Upper lobe of left lung (tissue), 6 donors: ENCODE data around the gene APEX2. TPM values are rescaled to one million over a fixed set of nuclear protein-coding genes. Genes with fewer than 3 reads are reported as not detected.

Experiments
- ATAC-seq, 2 donors: fragments of 200-7000 bp; cut with Tn5 transposase; one replicate each; pipeline ENCODE4 v1.9.1; 2022; ENCODE audit warnings: mild to moderate bottlenecking in 2 of 2, moderate library complexity in 2 of 2; ENCODE audit not compliant: low FRiP score in 2 of 2
- DNase-seq, 2 donors: peaks; one replicate each; pipeline ENCODE4 v3.0.0-alpha.2; 2019 to 2020
- H3K27ac ChIP-seq, 4 donors: fragments of 200-600 bp; sonication (generic); one replicate each; pipeline ENCODE4 v1.5.1; 2016 to 2019
- H3K27me3 ChIP-seq, 4 donors: fragments of 200-600 bp; sonication (generic); one replicate each; pipeline ENCODE4 v1.5.1; 2017 to 2019
- H3K36me3 ChIP-seq, 4 donors: fragments of 200-600 bp; sonication (generic); one replicate each; pipeline ENCODE4 v1.5.1; 2016 to 2019
- H3K4me1 ChIP-seq, 4 donors: fragments of 200-600 bp; sonication (generic); one replicate each; pipeline ENCODE4 v1.5.1; 2018 to 2019
- H3K4me3 ChIP-seq, 4 donors: fragments of 200-600 bp; sonication (generic); one replicate each; pipeline ENCODE4 v1.5.1; 2017 to 2019; ENCODE audit warnings: mild to moderate bottlenecking in 2 of 4, moderate library complexity in 1 of 4
- H3K9me3 ChIP-seq, 4 donors: fragments of 200-600 bp; sonication (generic); one replicate each; pipeline ENCODE4 v1.5.1; 2018 to 2019
- EP300 ChIP-seq, 4 donors: sonication (generic); formaldehyde crosslinking; IDR thresholded peaks; one replicate each; pipeline ENCODE4 v1.5.1; 2017; ENCODE audit warnings: antibody characterized with exemption in 4 of 4, control low read depth in 2 of 4
- POLR2A ChIP-seq, 4 donors: fragments of 450-650 bp; IDR thresholded peaks; one replicate each; pipeline ENCODE4 v1.5.1; 2016 to 2017; ENCODE audit warnings: antibody characterized with exemption in 4 of 4, mild to moderate bottlenecking in 2 of 4
- POLR2AphosphoS5 ChIP-seq, 2 donors: sonication (generic); formaldehyde crosslinking; IDR thresholded peaks; one replicate each; pipeline ENCODE4 v1.5.1; 2017; ENCODE audit warnings: antibody characterized with exemption in 2 of 2
- WGBS, 2 donors: methylation state at CpG; one replicate each; pipeline ENCODE4 v1.1.5; 2017 to 2018; 5-methylcytosine and 5-hydroxymethylcytosine counted together
- total RNA-seq, 6 donors: library from RNA; depleted of rRNA in 4 of 6; stranded (reverse); fragments of >200 nt in 4 of 6; gene quantifications; one replicate each; pipeline versions ENCODE4 v1.1.0 to v1.2.1, GENCODE V29; 2016 to 2021
- TF ChIP-seq, protein P1 (sequence below), 6 experiments: fragments of 450-650 bp in 4 of 6; fragments of 200-600 bp in 2 of 6; sonication (generic) in 2 of 6; IDR thresholded peaks; one replicate each; pipeline ENCODE4 v1.5.1; 2016 to 2019; ENCODE audit warnings: antibody characterized with exemption in 6 of 6
- donor health status: DM: no; HTN: no; CAD: no; lungs with moderate emphysema.
- donor health status: DM: no; HTN: yes; CAD: no; lungs with severe emphysema.

Gene APEX2
- total RNA-seq, 6 donors from 2014 or later, result 9.4 to 17.3 (median 12.9) TPM

DNA sequence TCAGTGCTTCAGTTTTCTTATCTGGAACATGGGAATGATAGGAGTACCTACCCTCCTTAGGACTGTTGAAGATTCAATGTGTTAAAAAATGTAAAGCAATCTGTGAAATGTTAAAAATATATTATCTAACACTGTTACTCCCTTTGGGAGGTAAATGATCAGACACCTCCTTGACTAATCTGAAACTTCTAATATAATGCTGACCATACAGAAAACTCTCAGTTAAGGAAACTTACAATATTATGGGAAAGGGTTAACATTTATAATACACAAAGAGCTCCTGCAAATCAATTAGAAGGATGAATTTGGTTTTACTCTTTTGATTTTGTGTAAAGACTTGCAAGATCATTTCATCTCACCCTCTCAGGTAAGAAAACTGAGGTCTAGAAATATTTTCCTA lies 4.5 kb upstream of the APEX2 start:
- TF ChIP-seq POLR2AphosphoS5 (IDR thresholded peaks at IDR 0.05), result no peak
- Histone ChIP-seq H3K4me1 (peaks cover 0 to 3% (median 0%) of the 10 kb centered on the region in 4 donors), H3K27ac (no peak overlapping the region), H3K4me3 (no peak overlapping the region), H3K9me3 (peaks cover 0 to 5% (median 0%) of the 10 kb centered on the region in 4 donors), H3K36me3 (no peaks in the 10 kb centered on the region), H3K27me3 (no peaks in the 10 kb centered on the region)
- no peak for ATAC-seq
- no peak for DNase-seq

DNA sequence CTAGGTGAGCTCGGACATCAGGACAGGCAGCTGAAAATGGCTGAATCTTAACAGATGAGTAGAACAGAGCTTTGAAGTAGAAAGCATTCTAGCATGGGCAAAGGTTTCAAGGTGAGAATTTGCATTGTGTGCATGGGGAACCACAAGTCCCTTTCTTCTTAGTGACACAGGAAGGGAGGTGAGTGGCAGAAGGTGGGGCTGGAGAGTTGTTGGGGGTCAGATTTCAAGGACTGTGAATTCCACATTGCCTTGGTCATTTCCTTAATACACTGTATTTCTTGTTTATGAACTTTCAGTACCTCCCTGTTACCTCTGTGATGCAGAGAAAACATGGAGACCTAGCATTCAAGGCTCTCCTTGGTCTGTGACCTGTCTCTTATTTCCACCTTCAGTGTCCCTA lies 4.1 kb downstream of the APEX2 start:
- Histone ChIP-seq H3K36me3 (peaks cover 0 to 43% (median 8%) of the 10 kb centered on the region in 4 donors), H3K27ac (no peak overlapping the region), H3K27me3 (no peaks in the 10 kb centered on the region), H3K9me3 (peaks cover 0 to 5% (median 0%) of the 10 kb centered on the region in 4 donors), H3K4me3 (no peak overlapping the region), H3K4me1 (peaks cover 0 to 10% (median 8%) of the 10 kb centered on the region in 4 donors)
- 76 to 100% methylated on average over 1 of the region's 1 CpG for WGBS, 2 donors
- no peak for TF ChIP-seq EP300 (IDR thresholded peaks at IDR 0.05)
- TF ChIP-seq, protein P1, sequence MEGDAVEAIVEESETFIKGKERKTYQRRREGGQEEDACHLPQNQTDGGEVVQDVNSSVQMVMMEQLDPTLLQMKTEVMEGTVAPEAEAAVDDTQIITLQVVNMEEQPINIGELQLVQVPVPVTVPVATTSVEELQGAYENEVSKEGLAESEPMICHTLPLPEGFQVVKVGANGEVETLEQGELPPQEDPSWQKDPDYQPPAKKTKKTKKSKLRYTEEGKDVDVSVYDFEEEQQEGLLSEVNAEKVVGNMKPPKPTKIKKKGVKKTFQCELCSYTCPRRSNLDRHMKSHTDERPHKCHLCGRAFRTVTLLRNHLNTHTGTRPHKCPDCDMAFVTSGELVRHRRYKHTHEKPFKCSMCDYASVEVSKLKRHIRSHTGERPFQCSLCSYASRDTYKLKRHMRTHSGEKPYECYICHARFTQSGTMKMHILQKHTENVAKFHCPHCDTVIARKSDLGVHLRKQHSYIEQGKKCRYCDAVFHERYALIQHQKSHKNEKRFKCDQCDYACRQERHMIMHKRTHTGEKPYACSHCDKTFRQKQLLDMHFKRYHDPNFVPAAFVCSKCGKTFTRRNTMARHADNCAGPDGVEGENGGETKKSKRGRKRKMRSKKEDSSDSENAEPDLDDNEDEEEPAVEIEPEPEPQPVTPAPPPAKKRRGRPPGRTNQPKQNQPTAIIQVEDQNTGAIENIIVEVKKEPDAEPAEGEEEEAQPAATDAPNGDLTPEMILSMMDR (IDR thresholded peaks at IDR 0.05), result no peak
- no peak for TF ChIP-seq POLR2A (IDR thresholded peaks at IDR 0.05)
- TF ChIP-seq POLR2AphosphoS5 (IDR thresholded peaks at IDR 0.05), result no peak
- ATAC-seq, result no peak
- no peak for DNase-seq

DNA sequence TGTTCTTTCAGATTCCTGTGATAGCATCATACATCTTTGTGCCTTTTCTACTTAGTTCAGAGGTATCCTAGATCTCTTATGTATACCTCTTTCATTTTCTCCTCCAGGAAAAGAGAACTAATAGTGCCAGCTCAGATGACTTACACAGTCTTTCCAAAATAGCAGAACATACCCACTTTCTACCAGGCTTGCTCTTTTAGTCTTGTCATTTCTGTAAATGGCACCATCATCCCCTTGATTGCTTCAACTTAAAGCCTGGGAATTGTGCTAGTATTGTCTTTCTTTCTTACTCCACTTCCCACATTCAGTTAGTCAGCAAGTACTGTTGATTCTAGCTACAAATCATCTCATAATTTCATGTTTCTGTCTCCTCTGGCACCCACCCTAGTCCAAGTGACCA lies 5.1 kb downstream of the APEX2 start:
- TF ChIP-seq POLR2A (IDR thresholded peaks at IDR 0.05) (no peak), EP300 (IDR thresholded peaks at IDR 0.05) (no peak), POLR2AphosphoS5 (IDR thresholded peaks at IDR 0.05) (no peak)
- TF ChIP-seq, protein P1 (IDR thresholded peaks at IDR 0.05), result no peak
- Histone ChIP-seq H3K4me1 (peaks cover 0 to 9% (median 8%) of the 10 kb centered on the region in 4 donors), H3K27ac (no peak overlapping the region), H3K4me3 (no peak overlapping the region), H3K9me3 (no peaks in the 10 kb centered on the region), H3K36me3 (peaks cover 0 to 43% (median 8%) of the 10 kb centered on the region in 4 donors), H3K27me3 (no peaks in the 10 kb centered on the region)
- ATAC-seq, result no peak
- DNase-seq, result no peak

DNA sequence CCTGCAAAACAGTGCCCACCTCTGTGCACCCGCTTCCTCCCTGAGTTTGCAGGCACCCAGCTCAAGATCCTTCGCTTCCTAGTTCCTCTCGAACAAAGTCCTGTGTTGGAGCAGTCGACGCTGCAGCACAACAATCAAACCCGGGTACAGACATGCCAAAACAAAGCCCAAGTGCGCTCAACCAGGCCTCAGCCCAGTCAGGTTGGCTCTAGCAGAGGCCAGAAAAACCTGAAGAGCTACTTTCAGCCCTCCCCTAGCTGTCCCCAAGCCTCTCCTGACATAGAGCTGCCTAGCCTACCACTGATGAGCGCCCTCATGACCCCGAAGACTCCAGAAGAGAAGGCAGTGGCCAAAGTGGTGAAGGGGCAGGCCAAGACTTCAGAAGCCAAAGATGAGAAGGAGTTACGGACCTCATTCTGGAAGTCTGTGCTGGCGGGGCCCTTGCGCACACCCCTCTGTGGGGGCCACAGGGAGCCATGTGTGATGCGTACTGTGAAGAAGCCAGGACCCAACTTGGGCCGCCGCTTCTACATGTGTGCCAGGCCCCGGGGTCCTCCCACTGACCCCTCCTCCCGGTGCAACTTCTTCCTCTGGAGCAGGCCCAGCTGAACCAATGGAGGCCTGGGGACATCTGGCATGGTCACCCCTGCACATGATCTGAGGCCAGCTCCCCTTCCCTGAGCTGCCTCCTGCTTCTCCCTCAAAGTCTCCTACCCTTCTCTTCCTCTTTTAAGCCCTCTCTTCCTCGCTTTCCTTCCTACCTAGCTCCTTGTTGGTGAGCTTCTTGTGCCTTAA lies 6.9 kb downstream of the APEX2 start:
- DNase-seq (peak in 1 of 2 donors; percentile 17), ATAC-seq (no peak)
- Histone ChIP-seq H3K36me3 (peaks cover 0 to 43% (median 8%) of the 10 kb centered on the region in 4 donors), H3K27me3 (no peaks in the 10 kb centered on the region), H3K9me3 (no peaks in the 10 kb centered on the region), H3K4me3 (no peak overlapping the region), H3K4me1 (no peaks in the 10 kb centered on the region), H3K27ac (no peak overlapping the region)
- 86 to 87% methylated on average over 5 to 16 of the region's 18 CpGs for WGBS, 2 donors
- TF ChIP-seq, protein P1 (IDR thresholded peaks at IDR 0.05), result no peak
- TF ChIP-seq POLR2A (IDR thresholded peaks at IDR 0.05) (no peak), EP300 (IDR thresholded peaks at IDR 0.05) (no peak), POLR2AphosphoS5 (IDR thresholded peaks at IDR 0.05) (no peak)

DNA sequence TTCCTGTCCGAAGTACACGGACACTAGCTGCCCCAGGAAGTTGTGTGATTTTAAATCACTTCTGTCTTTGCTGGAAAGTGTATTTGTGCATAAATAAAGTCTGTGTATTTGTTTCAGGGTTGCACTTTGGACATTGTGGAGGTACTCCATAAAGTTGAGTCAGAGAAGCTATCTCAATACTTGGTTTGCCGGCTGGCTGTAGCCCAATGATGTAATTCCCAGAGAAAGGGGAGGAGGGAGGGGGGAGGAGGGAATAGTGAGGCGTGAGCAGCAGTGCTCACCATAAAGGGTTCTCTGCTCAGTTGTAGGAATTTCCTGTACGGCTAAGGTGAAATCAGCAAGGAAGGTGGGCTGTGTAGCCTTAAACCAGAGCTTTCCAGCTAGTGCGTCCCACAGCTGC lies 7.5 kb downstream of the APEX2 start:
- DNase-seq, result no peak
- H3K4me1 ChIP-seq, result no peaks in the 10 kb centered on the region
- H3K36me3 ChIP-seq, result peaks cover 0 to 39% (median 8%) of the 10 kb centered on the region in 4 donors
- no peak overlapping the region for H3K4me3 ChIP-seq
- no peak overlapping the region for H3K27ac ChIP-seq
- 69 to 78% methylated on average over 5 to 6 of the region's 6 CpGs for whole genome bisulfite sequencing, 2 donors
- no peaks in the 10 kb centered on the region for H3K27me3 ChIP-seq
- TF ChIP-seq POLR2AphosphoS5 (IDR thresholded peaks at IDR 0.05) (no peak), POLR2A (IDR thresholded peaks at IDR 0.05) (no peak), EP300 (IDR thresholded peaks at IDR 0.05) (no peak)
- TF ChIP-seq, protein P1 (IDR thresholded peaks at IDR 0.05), result no peak
- peak in 1 of 2 donors; percentile 77 for ATAC-seq
- H3K9me3 ChIP-seq, result no peaks in the 10 kb centered on the region
